Measurements from ENCODE around the gene RBMS2.
"Not testable (repeated sequence)": the region's sequence is repeated elsewhere in the genome, so short reads cannot be mapped to it uniquely, and the experiment has no call there.

The RBMS2 gene

DNA sequence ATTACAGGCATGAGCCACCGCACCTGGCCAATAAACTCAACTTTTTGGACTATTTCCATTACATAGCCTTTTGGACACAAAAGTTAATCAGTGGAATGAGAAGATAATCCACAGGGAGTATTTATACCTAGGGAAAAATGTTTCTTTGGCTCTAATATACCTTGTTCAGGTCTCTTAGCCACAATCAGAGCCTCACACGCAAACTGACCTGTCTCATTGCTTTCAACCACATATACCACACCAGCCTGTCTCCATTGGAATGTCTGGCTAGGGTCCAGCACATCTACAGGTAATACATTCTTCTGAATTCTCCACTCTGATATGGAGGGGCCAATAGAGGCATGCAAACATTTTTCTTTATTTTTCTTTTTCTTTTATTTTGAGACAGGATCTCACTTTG lies 3.8 kb upstream of the RBMS2 start:
- no peak for DNase-seq (ENCODE audit: low read depth in 2 of 2)

DNA sequence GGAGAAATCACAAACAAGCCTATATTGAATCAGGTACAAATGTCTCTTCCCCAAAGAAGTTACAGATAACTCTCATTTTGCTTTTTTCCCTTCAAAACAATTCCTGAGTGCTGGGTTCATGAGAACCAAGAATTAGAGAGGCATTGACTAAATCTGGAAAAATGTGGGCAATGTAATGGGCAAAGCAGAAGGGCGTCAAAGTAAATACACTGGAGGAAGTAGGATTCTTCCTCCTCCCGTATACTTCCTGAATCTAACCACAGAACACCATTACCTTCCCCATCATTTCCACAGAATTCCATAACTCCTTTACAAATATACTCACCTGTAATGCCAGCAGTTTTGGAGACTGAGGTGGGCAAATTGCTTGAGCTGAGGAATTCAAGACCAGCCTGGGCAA lies 3.0 kb upstream of the RBMS2 start:
- DNase-seq (ENCODE audit: low read depth in 2 of 2): no peak

DNA sequence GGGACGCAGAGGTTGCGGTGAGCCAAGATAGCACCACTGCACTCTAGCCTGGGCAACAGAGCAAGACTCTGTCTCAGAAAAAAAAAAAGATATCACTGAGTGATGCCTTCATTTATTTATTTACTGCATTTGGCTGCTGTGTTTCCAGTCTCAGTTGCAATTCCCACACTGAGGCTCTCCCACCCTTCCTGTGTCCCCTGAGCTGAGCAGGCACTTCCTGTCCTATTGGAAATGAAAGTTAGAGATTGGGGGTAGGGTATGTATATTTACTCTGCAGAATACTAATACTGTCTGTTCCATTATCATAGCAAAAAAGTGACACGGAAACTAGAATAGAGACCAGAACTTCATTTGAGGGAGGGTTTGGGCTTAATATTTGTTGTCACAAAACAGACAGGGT lies 1.6 kb upstream of the RBMS2 start:
- DNase-seq (ENCODE audit: low read depth in 2 of 2): no peak

DNA sequence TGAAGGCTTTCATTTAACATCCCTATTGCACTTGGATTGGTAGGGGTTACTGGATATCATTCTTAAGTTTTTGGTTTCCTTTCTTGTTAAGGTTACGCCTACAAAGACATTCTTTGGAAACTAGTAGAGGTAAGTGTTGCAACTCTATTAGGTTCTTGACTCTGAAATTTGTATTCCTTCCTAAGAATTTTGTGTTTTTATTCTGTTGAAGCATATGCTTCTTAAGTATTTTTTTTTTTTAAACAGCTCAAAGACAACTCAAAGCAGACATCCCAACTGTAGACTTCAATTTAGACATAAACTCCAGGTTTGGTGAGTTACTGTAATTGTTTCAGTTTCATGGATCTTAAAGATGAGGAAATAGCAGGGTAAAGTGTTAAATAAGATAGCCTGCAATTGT lies 1.1 kb upstream of the RBMS2 start:
- DNase-seq (ENCODE audit: low read depth in 2 of 2): no peak

DNA sequence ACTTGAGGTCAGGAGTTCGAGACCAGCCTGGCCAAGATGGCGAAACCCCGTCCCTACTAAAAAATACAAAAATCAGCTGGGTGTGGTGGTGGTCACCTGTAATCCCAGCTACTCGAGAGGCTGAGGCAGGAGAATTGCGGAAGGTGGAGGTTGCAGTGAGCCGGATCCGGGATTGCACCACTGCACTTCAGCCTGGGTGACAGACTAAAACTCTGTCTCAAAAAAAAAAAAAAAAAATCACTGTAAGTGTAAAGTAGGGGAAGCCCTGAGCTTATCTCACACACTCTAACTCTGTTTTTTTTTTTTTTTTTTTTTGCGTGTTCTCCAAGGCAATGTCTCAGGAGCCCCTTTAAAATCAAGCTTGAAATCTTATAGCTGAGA lies 421 bp upstream of the RBMS2 start:
- DNase-seq (ENCODE audit: low read depth in 2 of 2): no peak

DNA sequence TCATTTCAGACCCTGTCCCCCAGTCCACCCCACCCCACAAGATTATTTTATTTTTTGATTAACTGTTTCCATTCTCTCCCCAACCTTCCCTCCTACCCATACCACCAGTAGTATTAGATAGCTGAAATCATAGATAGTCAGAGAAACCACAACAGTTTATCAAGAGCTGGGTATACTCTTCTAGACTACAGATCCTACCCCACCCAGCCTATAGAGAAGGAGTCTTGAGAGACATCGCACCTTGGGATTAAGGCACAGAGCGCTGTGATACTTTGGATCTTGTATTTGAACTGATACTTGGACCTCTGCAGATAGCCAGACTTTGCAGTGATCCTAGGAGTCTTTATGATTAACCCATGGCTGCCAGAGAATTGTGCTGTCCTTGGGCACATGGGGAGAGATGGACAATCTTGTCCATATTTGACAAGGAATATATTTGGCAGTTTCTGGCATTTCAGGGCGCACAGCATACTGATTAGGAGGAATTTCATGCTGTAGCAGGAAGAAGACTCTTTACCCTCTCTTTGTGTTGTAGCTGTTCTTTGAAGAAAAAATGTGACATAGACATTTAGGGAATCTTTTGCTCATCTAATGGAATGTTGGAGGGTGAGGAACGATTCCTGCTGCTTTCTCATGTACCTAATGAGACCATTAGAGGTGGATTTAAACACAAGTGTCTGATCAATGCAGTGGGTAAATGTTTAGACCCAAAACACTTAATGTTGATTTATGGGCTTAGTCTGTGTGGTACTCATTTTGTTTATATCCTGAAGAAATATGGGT lies 982 bp downstream of the RBMS2 start:
- DNase-seq (ENCODE audit: low read depth in 2 of 2): no peak

DNA sequence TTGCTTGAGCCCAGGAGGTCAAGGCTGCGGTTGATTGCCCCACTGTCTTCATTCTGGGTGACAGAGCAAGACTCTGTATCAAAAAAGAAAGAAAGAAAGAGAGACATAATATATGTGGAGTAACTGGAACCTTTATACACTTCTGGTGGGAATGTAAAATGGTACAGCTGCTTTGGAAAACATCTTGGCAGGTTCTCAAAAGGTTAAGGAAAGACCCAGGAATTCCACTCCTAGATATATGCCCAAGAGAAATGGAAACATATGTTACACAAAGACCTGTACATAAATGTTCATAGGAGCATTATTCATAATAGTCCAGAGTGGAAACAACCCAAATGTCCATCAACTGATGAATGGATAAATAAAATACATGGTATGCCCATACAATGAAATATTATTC lies 7.2 kb downstream of the RBMS2 start:
- no peak for DNase-seq (ENCODE audit: low read depth in 2 of 2)

DNA sequence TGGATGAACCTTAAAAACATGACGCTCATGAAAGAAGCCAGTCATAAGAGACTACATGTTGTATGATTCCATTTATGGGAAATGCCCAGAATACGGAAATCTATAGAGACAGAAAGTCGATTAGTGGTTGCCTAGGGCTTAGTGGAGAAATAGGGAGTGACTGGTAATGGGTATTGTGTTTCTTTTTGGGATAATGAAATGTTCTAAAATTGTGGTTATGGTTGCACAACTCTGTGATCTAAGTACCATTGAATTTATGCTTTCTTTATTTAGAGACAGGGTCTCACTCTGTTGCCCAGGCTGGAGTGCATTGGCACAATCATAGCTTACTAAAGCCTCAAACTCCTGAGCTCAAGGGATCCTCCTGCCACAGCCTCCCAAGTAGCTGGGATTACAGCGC lies 8.0 kb downstream of the RBMS2 start:
- DNase-seq (ENCODE audit: low read depth in 2 of 2): no peak

DNA sequence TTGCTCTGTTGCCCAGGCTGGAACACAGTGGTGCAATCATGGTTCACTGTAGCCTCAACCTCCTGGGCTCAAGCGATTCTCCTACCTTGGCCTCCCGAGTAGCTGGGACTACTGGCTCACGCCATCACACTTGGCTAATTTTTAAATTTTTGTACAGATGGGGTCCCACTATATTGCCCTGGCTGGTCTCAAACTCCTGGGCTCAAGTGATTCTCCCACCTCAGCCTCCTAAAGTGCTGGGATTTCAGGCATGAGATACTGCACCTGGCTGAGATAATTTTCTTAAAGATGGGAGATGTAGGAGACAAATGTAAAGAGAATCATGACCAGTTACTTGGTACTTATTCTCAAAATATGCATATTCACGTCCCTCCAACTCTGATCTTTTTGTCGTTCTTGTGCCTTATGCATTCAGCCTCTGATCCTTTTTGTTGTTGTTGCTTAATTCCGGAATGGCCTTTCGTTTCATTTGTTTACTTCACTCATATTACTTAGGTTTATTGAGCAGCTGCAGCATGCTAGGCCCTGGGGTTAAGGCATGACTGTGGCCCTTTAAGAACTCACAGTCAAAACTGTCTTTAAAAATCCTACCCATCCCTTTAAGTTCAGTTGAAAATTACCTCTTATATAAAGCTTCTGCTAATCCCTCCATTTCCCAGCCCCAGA lies 8.9 kb downstream of the RBMS2 start:
- DNase-seq (ENCODE audit: low read depth in 2 of 2): no peak

DNA sequence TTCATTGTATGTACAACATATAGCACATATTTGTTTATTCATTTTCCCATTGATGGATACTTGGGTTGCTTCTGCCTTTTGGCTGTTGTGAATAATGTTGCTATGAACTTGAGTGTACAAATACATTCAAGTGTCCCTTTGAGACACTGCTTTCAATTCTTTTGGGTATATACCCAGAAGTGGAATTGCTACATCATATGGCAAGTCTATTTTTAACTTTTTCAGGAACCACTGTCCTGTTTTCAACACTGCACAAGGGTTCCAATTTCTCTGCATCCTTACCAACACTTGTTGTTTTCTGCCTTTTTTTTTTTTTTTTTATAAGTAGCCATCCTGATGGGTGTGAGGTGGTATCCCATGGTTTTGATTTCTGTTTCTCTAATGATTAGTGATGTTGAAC lies 15.9 kb downstream of the RBMS2 start:
- DNase-seq (ENCODE audit: low read depth in 2 of 2): no peak

DNA sequence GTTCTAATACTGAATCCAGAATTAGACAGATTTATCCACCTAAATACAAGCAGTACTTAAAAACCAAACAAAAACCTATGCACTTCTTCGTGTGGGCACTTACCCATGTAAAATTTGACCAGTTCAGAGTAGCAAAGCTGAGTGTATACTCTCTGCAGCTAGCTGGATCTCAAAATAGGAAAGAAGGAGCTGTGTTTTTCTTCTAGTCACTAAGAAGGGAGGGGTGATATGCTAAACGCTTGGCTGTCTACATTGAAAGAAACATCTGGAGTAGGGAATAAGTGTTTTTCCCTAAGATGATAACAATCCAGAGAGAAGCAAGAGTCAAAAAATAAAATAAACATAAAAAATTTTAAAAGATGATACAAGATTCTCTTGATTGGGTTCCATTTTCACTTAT lies 20.0 kb downstream of the RBMS2 start:
- DNase-seq (ENCODE audit: low read depth in 2 of 2): no peak

DNA sequence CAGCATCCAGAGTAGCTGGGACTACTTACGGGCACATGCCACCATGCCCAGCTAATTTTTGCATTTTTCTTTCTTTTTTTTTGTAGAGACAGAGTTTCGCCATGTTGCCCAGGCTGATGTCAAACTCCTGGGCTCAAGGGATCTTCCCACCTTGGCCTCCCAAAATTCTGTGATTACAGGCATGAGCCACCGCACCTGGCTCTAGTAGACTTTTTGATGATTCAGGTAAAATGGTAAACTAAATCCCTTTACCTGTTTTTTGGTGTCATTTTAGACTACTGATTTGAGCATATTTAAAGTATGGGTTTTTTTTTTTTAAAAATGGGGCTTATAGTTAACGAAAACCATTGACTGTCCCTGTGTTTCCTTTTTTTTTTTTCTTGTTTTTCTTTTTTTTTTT lies 20.5 kb downstream of the RBMS2 start:
- no peak for DNase-seq (ENCODE audit: low read depth in 2 of 2)

DNA sequence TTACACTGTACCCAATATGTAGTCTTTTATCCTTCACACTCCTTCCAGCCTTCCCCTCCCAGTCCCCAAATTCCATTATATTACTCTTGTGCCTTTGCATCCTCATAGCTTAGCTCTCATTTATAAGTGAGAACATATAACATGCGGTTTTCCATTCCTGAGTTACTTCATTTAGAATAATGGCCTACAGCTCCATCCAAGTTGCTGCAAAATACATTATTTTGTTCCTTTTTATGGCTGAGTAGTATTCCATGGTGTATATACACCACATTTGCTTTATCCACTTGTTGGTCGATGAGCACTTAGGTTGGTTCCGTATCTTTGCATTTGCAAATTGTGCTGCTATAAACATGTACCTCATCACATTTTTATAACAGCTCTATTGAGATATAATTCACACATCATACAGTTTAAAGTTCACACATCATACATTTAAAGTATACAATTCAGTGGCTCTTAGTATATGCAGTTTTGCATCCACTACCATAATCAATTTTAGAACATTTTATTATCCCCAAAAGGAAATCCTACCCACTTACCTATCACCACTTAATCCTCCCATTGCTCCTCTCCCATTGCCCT lies 23.5 kb downstream of the RBMS2 start:
- no peak for DNase-seq (ENCODE audit: low read depth in 2 of 2)

DNA sequence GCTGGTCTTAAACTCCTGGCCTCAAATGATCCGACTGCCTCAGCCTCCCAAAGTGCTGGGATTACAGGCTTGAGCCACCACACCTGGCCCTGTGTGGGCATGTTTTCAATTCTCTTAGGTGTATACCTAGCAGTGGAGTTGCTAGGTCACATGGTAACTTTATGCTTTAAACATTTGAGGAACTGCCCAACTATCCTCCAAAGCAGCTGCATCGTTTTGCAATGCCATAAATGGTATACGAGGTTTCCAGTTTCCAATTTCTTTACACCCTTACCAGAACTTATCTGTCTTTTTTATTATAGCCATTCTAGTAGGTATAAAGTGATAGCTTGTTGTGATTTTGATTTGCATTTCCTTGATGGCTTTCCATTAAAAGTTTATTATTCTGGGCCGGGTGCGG lies 25.1 kb downstream of the RBMS2 start:
- DNase-seq (ENCODE audit: low read depth in 2 of 2): no peak

DNA sequence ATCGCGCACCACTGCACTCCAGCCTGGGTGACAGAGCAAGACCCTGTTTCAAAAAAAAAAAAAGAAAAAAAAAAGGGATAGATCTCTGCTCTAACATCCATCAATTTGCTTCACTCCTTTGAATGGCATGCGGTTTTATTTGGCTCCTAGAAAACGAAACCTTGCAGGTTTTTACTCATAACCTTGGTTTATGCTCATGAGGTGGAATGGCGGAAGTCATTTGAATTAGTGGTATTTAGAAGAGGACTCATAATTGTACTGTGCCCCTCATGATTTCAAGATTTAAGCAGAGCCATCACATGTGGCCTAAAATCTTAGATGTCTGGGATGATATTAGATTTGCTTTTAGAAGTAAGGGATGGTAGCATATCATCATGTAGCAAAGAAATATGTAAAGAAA lies 29.4 kb downstream of the RBMS2 start:
- DNase-seq (ENCODE audit: low read depth in 2 of 2): no peak

DNA sequence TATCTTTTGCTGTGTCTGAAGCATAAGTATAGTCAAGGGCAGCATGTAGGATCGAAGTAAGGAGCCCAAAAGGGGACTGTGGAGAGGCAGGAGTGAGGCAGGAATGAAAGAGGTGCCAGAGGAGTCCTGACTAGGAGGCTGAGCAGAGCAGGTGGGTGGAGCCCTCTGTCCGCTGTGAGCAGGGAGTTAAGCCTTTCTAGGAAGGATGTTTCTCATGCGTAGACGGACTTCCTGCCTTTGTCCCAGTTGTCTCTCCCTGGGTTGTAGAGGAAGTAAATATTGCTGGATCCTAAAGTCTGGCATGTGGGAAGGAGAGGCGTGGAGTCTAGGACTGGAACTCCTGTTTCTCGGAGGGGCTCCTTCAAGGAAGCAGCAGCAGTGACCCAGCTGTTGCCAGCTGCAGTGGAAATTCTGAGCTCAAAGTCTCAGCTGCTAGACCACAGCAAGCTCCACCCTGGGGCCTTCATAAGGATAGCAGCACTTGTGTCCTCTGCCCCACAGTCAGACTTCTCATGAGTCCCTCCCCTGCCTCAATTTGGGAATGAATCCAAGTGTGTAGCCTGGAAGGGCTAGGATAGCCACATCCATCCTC lies 44.0 kb downstream of the RBMS2 start:
- no peak for DNase-seq (ENCODE audit: low read depth in 2 of 2)

DNA sequence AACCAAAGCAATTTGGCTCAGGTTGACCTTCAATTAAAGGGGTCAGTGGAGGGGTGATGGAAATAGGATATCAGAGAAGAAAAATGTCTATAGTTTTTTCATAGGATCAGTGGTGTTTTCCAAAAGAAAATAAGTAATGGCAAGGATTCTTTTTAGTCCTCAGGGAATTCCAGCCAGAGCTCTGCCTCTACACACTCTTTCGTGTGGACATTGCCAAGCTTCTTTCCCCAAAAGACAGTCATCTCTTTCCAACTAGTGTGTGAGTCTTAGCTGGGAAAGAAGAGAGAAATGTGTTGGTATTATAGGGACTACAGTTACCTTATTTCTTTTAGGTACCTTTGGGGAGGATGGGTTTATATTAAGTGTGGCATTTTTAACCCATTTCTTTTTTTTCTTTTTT lies 46.5 kb downstream of the RBMS2 start:
- no peak for DNase-seq (ENCODE audit: low read depth in 2 of 2)

DNA sequence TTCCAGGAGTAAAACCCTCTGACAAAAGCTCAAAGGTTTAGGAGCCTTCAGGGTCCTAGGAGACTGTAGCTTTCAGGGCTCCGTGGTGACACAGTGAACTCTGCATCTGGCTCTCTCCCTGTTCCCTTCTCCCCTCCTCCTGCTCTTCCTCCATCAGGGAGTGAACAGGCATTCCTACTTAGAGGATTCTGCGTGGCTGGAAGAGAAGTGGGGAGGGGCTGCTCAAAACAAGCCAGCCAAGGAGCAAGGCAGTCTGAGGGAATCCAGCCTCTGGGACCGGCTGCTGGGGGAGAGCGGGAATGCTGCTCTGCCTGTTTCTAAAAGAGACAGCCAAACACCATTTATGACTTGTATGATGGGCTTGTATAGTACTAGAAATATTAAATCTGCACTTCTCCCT lies 49.5 kb downstream of the RBMS2 start:
- DNase-seq (ENCODE audit: low read depth in 2 of 2): no peak

DNA sequence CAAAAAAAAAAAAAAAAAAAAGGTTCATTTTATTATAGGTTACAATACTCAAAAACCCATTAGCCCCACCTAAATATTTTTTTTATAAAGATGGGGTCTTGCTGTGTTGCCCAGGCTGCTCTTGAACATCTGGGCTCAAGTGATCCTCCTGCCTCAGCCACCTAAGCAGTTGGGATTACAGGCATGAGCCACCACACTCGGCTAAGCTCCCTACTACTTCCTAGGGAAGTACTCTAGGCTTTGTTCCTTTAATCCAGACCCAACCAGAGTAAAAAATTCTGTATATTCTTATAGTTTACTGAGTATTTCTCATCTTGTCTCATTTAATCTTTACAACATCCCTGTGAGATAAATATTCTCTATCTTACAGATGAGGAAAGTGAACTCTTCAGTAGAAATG lies 50.7 kb downstream of the RBMS2 start:
- DNase-seq (ENCODE audit: low read depth in 2 of 2): no peak

DNA sequence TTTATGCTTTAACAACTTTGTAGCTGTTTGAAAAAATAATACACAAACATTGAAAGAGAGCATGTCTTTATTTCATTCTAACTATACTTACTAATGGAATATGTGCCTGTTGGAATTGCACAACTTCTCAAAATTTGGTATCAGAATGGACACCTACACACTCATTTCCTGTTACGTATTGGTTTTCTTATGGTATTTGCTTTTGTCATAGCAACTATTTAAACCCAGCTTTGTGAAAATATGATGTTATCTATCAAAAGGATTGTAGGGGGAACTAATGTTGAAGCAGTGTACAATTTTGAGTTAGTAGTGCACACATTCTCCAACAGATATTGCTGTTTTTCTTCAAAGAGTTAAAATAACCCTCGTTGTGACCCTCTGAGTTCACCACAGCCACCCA lies 52.6 kb downstream of the RBMS2 start:
- no peak for DNase-seq (ENCODE audit: low read depth in 2 of 2)

DNA sequence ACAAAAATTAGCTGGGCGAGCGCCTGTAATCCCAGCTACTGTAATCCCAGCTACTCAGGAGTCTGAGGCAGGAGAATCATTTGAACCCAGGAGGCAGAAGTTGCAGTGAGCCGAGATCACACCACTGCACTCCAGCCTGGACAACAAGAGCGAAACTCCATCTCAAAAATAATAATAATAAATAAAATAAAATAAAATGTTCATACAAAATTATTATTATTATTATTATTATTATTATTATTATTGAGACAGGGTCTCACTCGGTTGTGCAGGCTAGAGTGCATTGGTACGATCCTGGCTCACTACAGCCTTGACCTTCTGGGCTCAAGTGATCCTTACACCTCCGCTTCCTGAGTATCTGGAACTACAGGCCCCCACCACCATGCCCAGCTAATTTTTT lies 55.6 kb downstream of the RBMS2 start:
- not testable (repeated sequence) for DNase-seq (ENCODE audit: low read depth in 2 of 2)

DNA sequence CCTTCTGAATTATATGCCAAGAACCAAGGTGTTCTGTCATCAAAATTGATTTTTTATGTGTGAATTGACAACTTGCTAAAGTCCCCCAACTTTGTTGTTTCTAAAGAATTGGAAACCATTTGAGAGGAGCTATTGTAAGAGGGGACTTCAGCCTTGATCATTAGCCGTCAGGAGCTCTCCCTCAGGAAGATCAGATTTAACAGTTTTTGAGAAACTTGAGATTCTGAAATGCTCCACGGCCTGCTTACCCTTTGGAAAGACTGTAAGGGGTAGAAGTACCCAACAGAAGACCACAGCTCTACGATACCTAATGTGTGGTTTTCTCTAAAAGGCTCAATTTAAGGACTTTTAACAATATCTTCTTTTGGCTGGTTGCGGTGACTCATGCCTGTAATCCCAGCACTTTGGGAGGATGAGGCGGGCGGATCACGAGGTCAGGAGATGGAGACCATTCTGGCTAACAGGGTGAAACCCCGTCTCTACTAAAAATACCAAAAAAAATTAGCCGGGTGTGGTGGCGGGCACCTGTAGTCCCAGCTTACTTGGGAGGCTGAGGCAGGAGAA lies 57.4 kb downstream of the RBMS2 start:
- no peak for DNase-seq (ENCODE audit: low read depth in 2 of 2)
